OCI-LY7 (cell line): ENCODE measurements around the gene RALGAPA2.

Experiments used
- CTCF ChIP-seq: fragments of 200-600 bp; sonication (generic); conservative IDR thresholded peaks from 2 replicates; pipeline ENCODE4 v1.5.1; 2014; ENCODE audit warnings: mild to moderate bottlenecking, antibody characterized with exemption, low read length, moderate library complexity, mixed read lengths
- EZH2phosphoT487 ChIP-seq: fragments of 200-600 bp; sonication (generic); IDR thresholded peaks from 2 replicates; pipeline ENCODE4 v1.6.1; 2018; ENCODE audit warnings: low read depth, borderline replicate concordance, mild to moderate bottlenecking, mixed run types, antibody characterized with exemption, low read length, moderate library complexity, mixed read lengths

GRCh38 chr20:20567712-20568111, 144.7 kb downstream of the RALGAPA2 start:
- TF ChIP-seq CTCF (no peak), EZH2phosphoT487 (no peak)
